PFSK-1 (cell line): ENCODE results near the gene TBC1D8.

Source experiments
- REST ChIP-seq, 2 experiments: IDR thresholded peaks; 2 replicates each; pipeline versions ENCODE4 v1.6.1 to v1.8.0; 2011 to 2012; ENCODE audit warnings: low read depth in 2 of 2, low read length in 2 of 2, control low read depth in 1 of 2, inconsistent platforms in 1 of 2, mild to moderate bottlenecking in 1 of 2, moderate library complexity in 1 of 2; ENCODE audit not compliant: insufficient read depth in 1 of 2
- SIN3A ChIP-seq: IDR thresholded peaks from 2 replicates; pipeline ENCODE4 v1.6.1; 2012; ENCODE audit warnings: mild to moderate bottlenecking, low read length, moderate library complexity, borderline replicate concordance; ENCODE audit not compliant: insufficient read depth

GRCh38 chr2:101195871-101196661, 44.9 kb upstream of the TBC1D8 start:
- TF ChIP-seq REST (IDR thresholded peaks at IDR 0.05; ENCODE audit: insufficient read depth in 1 of 2, low read depth in 2 of 2, low read length in 2 of 2) (no peak), SIN3A (no peak)
